HepG2 (cell line): ENCODE results near the gene CPNE1. TPM values are rescaled to one million over a fixed set of nuclear protein-coding genes. Genes with fewer than 3 reads are reported as not detected.
A peak's percentile ranks its signal among the peaks of the same experiment; 100 is the strongest.

Experiments used
- ATAC-seq: fragments of 200-7000 bp; cut with Tn5 transposase; 3 replicates; pipeline ENCODE4 v1.9.1; 2020; ENCODE audit warnings: mild to moderate bottlenecking, moderate library complexity
- BruUV-seq: library from RNA; stranded (reverse); fragments of 400-500 nt; replicated peaks from 2 replicates; lab custom pipeline; 2021; lab: Mats Ljungman, UMichigan
- CTCF ChIA-PET: fragments of 300-600 bp; formaldehyde crosslinking; extraction: SDS; loops from one replicate; lab custom pipeline; 2021; ENCODE audit warnings: low total read pairs, inconsistent platforms, low intra/inter-chr PET ratio; lab: Yijun Ruan, JAX
- POLR2A ChIA-PET: fragments of 350-600 bp; sonication (Branson Sonifier 250); formaldehyde crosslinking; loops from one replicate; lab custom pipeline; 2020; ENCODE audit warnings: antibody characterized with exemption, inconsistent platforms; lab: Yijun Ruan, JAX
- DNase-seq: peaks from one replicate; pipeline ENCODE4 v3.0.0-alpha.2; 2015; ENCODE audit warnings: low spot score
- FAIRE-seq: peaks from 3 replicates; lab custom pipeline; 2011; peaks lifted over from hg19 to GRCh38; lab: Jason Lieb, UNC
- H2AFZ ChIP-seq: one replicate; pipeline ENCODE4 v1.6.1; 2011; ENCODE audit warnings: low read length, inconsistent platforms
- H3K27ac ChIP-seq: fragments of 300-600 bp; 3 replicates; pipeline ENCODE4 v1.8.0; 2011; ENCODE audit warnings: mixed run types, mild to moderate bottlenecking, mixed read lengths, low read length, inconsistent platforms; ENCODE audit not compliant: insufficient read depth; ENCODE audit errors: extremely low read length
- H3K27me3 ChIP-seq, 2 experiments: fragments of 200-600 bp in 1 of 2; 2 replicates in 1 of 2; 3 replicates in 1 of 2; pipeline versions ENCODE4 v1.6.0 to v1.8.0; 2011; ENCODE audit warnings: low read length in 2 of 2, mild to moderate bottlenecking in 2 of 2, moderate library complexity in 2 of 2, inconsistent platforms in 1 of 2; ENCODE audit not compliant: insufficient read depth in 2 of 2, control insufficient read depth in 1 of 2
- H3K36me3 ChIP-seq, 2 experiments: fragments of 200-600 bp in 1 of 2; replicated peaks in 1 of 2; 2 replicates in 1 of 2; 3 replicates in 1 of 2; pipeline versions ENCODE4 v1.5.1 to v1.8.0; 2011; ENCODE audit warnings: low read length in 2 of 2, inconsistent platforms in 1 of 2; ENCODE audit not compliant: insufficient read depth in 2 of 2, control insufficient read depth in 1 of 2
- H3K4me1 ChIP-seq: 2 replicates; pipeline ENCODE4 v1.5.1; 2012; ENCODE audit warnings: low read length, inconsistent platforms; ENCODE audit not compliant: insufficient read depth
- H3K4me2 ChIP-seq: 2 replicates; pipeline ENCODE4 v1.6.0; 2011; ENCODE audit warnings: low read depth, low read length, inconsistent platforms
- H3K4me3 ChIP-seq, 3 experiments: fragments of 200-600 bp in 1 of 3; sonication (generic), shearing (Covaris generic) in 1 of 3; replicated peaks in 1 of 3; 2 replicates each; pipeline ENCODE4 v1.5.1; 2011 to 2016; ENCODE audit warnings: low read length in 3 of 3, inconsistent platforms in 2 of 3, low read depth in 2 of 3, mild to moderate bottlenecking in 2 of 3, control low read depth in 1 of 3, mixed read lengths in 1 of 3; ENCODE audit not compliant: insufficient read depth in 1 of 3
- H3K79me2 ChIP-seq: one replicate; pipeline ENCODE4 v1.6.1; 2011; ENCODE audit warnings: low read length, inconsistent platforms; ENCODE audit not compliant: insufficient read depth
- H3K9ac ChIP-seq: 2 replicates; pipeline ENCODE4 v1.6.0; 2011; ENCODE audit warnings: mild to moderate bottlenecking, low read depth, low read length, inconsistent platforms; ENCODE audit not compliant: insufficient read depth
- H3K9me3 ChIP-seq: 2 replicates; pipeline ENCODE4 v1.5.1; 2012; ENCODE audit warnings: mild to moderate bottlenecking, low read length
- H4K20me1 ChIP-seq: 2 replicates; pipeline ENCODE4 v1.6.0; 2011; ENCODE audit warnings: inconsistent platforms, mild to moderate bottlenecking, low read length, moderate library complexity; ENCODE audit not compliant: insufficient read depth
- DNMT1 ChIP-seq: sonication (generic); formaldehyde crosslinking; IDR thresholded peaks from 2 replicates; pipeline ENCODE4 v1.5.1; 2020; ENCODE audit warnings: mild to moderate bottlenecking, missing genetic modification reagents
- EP300 ChIP-seq, 3 experiments: sonication (generic) in 1 of 3; formaldehyde crosslinking in 1 of 3; IDR thresholded peaks; 2 replicates each; pipeline versions ENCODE4 v1.5.1 to v1.6.1; 2011 to 2020; ENCODE audit warnings: low read depth in 2 of 3, low read length in 2 of 3, borderline replicate concordance in 1 of 3, improper control_type of control experiment in 1 of 3, mild to moderate bottlenecking in 1 of 3, missing genetic modification reagents in 1 of 3, moderate library complexity in 1 of 3
- GLI4 ChIP-seq: sonication (generic); formaldehyde crosslinking; IDR thresholded peaks from 2 replicates; pipeline ENCODE4 v1.5.1; 2020; ENCODE audit warnings: missing genetic modification reagents, mild to moderate bottlenecking, moderate library complexity, borderline replicate concordance
- GPBP1L1 ChIP-seq: sonication (generic); formaldehyde crosslinking; IDR thresholded peaks from 2 replicates; pipeline ENCODE4 v1.5.0; 2020; ENCODE audit warnings: mild to moderate bottlenecking, missing genetic modification reagents
- JUND ChIP-seq: sonication (generic); formaldehyde crosslinking; IDR thresholded peaks from 2 replicates; pipeline ENCODE4 v1.8.0; 2022; ENCODE audit warnings: mild to moderate bottlenecking, missing genetic modification reagents
- TBP ChIP-seq: sonication (generic); formaldehyde crosslinking; IDR thresholded peaks from 2 replicates; pipeline ENCODE4 v1.5.0; 2020; ENCODE audit warnings: missing genetic modification reagents
- ZNF138 ChIP-seq: sonication (generic); formaldehyde crosslinking; IDR thresholded peaks from 2 replicates; pipeline ENCODE4 v1.5.0; 2020; ENCODE audit warnings: mild to moderate bottlenecking, low read depth, missing genetic modification reagents
- ZNF230 ChIP-seq: sonication (generic); formaldehyde crosslinking; IDR thresholded peaks from 2 replicates; pipeline ENCODE4 v1.4.0; 2020; ENCODE audit warnings: mild to moderate bottlenecking, missing genetic modification reagents
- ZNF292 ChIP-seq: sonication (generic); formaldehyde crosslinking; IDR thresholded peaks from 2 replicates; pipeline ENCODE4 v1.8.1; 2022; ENCODE audit warnings: mild to moderate bottlenecking, low read depth, missing genetic modification reagents, borderline replicate concordance
- ZNF724P ChIP-seq: sonication (generic); formaldehyde crosslinking; IDR thresholded peaks from 2 replicates; pipeline ENCODE4 v1.8.0; 2022; ENCODE audit warnings: missing genetic modification reagents, borderline replicate concordance
- WGBS: methylation state at CpG from one replicate; pipeline ENCODE4 v1.1.6; 2017; ENCODE audit warnings: low lambda C conversion rate; 5-methylcytosine and 5-hydroxymethylcytosine counted together
- in situ Hi-C: cut with HindIII; loops from 2 replicates; pipeline ENCODE4 v1.10.0; 2017; ENCODE audit warnings: low pct_unique_long_range_greater_than_20kb; ENCODE audit not compliant: extremely low pct_ligation_motif_present
- intact Hi-C: fragments of 100-400 bp; cut with micrococcal nuclease; formaldehyde crosslinking; loops from one replicate; pipeline ENCODE4 v1.10.0; 2022; ENCODE audit not compliant: unreplicated experiment
- polyA plus RNA-seq, 8 experiments: library from polyadenylated mRNA; depleted of rRNA in 3 of 8; stranded (reverse) in 7 of 8; unstranded in 1 of 8; fragments of >200 nt; fragmentation: Illumina TruSeq in 4 of 8; extraction: Trizol in 4 of 8; gene quantifications; 2 replicates each; pipeline versions ENCODE4 v1.2.1 to v1.2.3, GENCODE V29; 2011 to 2016; ENCODE audit warnings: low read depth in 4 of 8, missing spikeins in 1 of 8, mixed read lengths in 1 of 8; ENCODE audit not compliant: insufficient read depth in 1 of 8
- total RNA-seq, 5 experiments: library from RNA; depleted of rRNA; stranded (reverse); fragments of >200 nt; fragmentation: Illumina TruSeq; extraction: Trizol; gene quantifications; 2 replicates each; pipeline ENCODE4 v1.2.3, GENCODE V29; 2016; ENCODE audit warnings: low read depth in 1 of 5

The CPNE1 gene
- total and polyA plus RNA-seq, 2 of the 13 experiments (the other 11 are each of a cell fraction or from before 2014, with no cell fraction given) = 408 to 431 TPM

GRCh38 chr20:35618263-35619131 lies 46.2 kb downstream of the CPNE1 start (continued):
- peak; percentile 13; the same call in 1 of the 2 replicates for TF ChIP-seq ZNF230 (CRISPR knock-in tag)
- no peak for TF ChIP-seq DNMT1 (CRISPR knock-in tag)

GRCh38 chr20:35617397-35618262 lies 47.1 kb downstream of the CPNE1 start:
- H3K27ac ChIP-seq = peak overlapping the region; percentile 87
- H3K4me3 ChIP-seq = peak overlapping the region; percentile 67 to 96 (median 87)
- intact Hi-C loops (loop anchor here (2.0 to 5.0 kb wide), 6 partner anchors 47 to 163 kb away; partner anchors contain the start of genes CEP250, CPNE1, ERGIC3 and RBM12), in situ Hi-C loops (loop anchor here (5.0 kb wide), 1 partner anchor 45 kb away; the partner anchor contains the start of genes CPNE1 and RBM12)
- POLR2A ChIA-PET = interaction anchor here (0.5 to 6.7 kb wide), 31 partner anchors 13 to 336 kb away, joined by 3 to 152 read pairs (median 5); partner anchors contain the start of genes CEP250, CPNE1, EIF6 and ERGIC3
- CTCF ChIA-PET = interaction anchor here (1.1 kb wide), 1 partner anchor 81 kb away, joined by 3 read pairs; no protein-coding TSS in a partner anchor
- ATAC-seq = peak; percentile 68
- H3K4me2 ChIP-seq = peak overlapping the region; percentile 97
- peak; percentile 84 for FAIRE-seq
- peaks cover 0 to 7% of the 10 kb centered on the region in 2 experiments; a peak in 1 of 5 replicates for H3K27me3 ChIP-seq
- BruUV-seq = no TSS peak
- H4K20me1 ChIP-seq = no peaks in the 10 kb centered on the region; the same call in 1 of the 2 replicates
- DNase-seq = peak; percentile 92
- H3K9ac ChIP-seq = peak overlapping the region; percentile 85
- no peak overlapping the region for H2AFZ ChIP-seq
- H3K4me1 ChIP-seq = peaks cover 26% of the 10 kb centered on the region
- H3K79me2 ChIP-seq = peaks cover 15% of the 10 kb centered on the region
- H3K36me3 ChIP-seq = peaks cover 5 to 14% of the 10 kb centered on the region in 2 experiments
- H3K9me3 ChIP-seq = no peaks in the 10 kb centered on the region
- WGBS = under 1% methylated on average over 21 of the region's 22 CpGs
- TF ChIP-seq ZNF724P (no peak), GLI4 (CRISPR knock-in tag) (peak; percentile 20; the same call in 1 of the 2 replicates), JUND (peak; percentile 44; the same call in 1 of the 2 replicates), ZNF292 (peak; percentile 81), TBP (CRISPR knock-in tag) (no peak), EP300 (IDR thresholded peaks at IDR 0.05; ENCODE audit: low read depth in 2 of 2, low read length in 2 of 2) (peak in 1 of 2 experiments; percentile 31; a peak in 1 of 4 replicates), EP300 (CRISPR knock-in tag; IDR thresholded peaks at IDR 0.05; ENCODE audit: borderline replicate concordance) (no peak; the same call in 1 of the 2 replicates), ZNF138 (CRISPR knock-in tag) (no peak; the same call in 1 of the 2 replicates), GPBP1L1 (CRISPR knock-in tag) (no peak)
